ENCODE results near the gene OVCA2. TPM values are rescaled to one million over a fixed set of nuclear protein-coding genes. Genes with fewer than 3 reads are reported as not detected.

Gene OVCA2
- total RNA-seq, 1 experiment from 2014 or later, result 27.3 TPM

DNA sequence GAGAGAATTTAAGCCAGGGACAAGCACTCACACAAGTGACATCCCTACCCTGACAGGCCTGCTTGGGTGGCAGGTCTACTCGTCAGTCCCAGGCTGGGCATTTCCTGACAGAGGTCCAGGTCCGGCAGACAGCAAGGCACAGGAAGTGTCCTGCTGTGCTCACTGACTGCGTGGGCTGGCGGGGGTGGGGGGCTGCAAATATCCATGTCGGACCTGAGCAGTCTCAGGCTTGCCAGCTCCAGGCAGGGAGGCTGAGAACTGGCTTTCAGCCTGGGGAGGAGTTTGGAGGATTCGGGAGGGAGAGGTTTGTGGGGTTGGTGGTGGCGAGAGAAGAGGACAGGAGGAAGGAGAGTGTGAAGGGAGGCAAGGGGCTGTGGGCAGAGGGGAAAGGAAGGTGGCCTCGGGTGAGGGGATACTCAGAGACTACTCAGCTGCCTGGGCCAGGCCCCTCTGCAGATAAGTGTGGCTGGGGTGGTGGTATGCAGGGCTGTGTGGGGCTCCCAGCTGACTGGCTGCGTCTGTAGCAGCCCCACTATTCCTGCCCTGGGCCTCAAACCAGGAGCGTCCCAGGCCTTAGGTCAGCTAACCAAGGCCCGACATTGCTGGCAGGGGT lies 20.9 kb downstream of the OVCA2 start:
- H3K9ac ChIP-seq (ENCODE audit: low read length), result no peak overlapping the region
- RAD21 ChIA-PET (ENCODE audit: low non-redundant PET in 1 of 2, low total read pairs in 2 of 2, uncharacterized antibody in 2 of 2, unreplicated experiment in 2 of 2), result no interaction called here

More for the DNA sequence above, 20.9 kb downstream of the OVCA2 start:
- no peaks in the 10 kb centered on the region for H3K9me3 ChIP-seq (ENCODE audit: control insufficient read depth in 1 of 2, insufficient read depth in 1 of 2, low read depth in 1 of 2, low read length in 2 of 2)
- H3K36me3 ChIP-seq (ENCODE audit: control insufficient read depth in 1 of 2, insufficient read depth in 2 of 2, low read length in 2 of 2), result no peaks in the 10 kb centered on the region
- peak overlapping the region; percentile 42 for H3K4me2 ChIP-seq (ENCODE audit: low read length)
- H3K4me3 ChIP-seq (replicated peaks in 1 of 2; ENCODE audit: low read depth in 1 of 2, low read length in 2 of 2), result no peak overlapping the region
- DNase-seq (ENCODE audit: low read depth, low spot score) (no peak), ATAC-seq (no peak)
- POLR2A ChIA-PET, result no interaction called here
- H3K27ac ChIP-seq (ENCODE audit: low read depth, low read length), result no peak overlapping the region
- intact Hi-C loops (cut with micrococcal nuclease), result no loop called here
- H2AFZ ChIP-seq (ENCODE audit: low read depth, low read length, poor library complexity, severe bottlenecking), result no peak overlapping the region
- H3K9me2 ChIP-seq (ENCODE audit: insufficient read depth), result no peaks in the 10 kb centered on the region
- CTCF ChIA-PET, result no interaction called here
- BruUV-seq (replicated peaks), result no TSS peak
- H4K20me1 ChIP-seq (ENCODE audit: insufficient read depth), result no peaks in the 10 kb centered on the region
- TF ChIP-seq, protein P1, sequence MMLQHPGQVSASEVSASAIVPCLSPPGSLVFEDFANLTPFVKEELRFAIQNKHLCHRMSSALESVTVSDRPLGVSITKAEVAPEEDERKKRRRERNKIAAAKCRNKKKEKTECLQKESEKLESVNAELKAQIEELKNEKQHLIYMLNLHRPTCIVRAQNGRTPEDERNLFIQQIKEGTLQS (IDR thresholded peaks at IDR 0.05), result no peak
- TF ChIP-seq CEBPB (IDR thresholded peaks at IDR 0.05; ENCODE audit: low read depth) (no peak), TCF7L2 (IDR thresholded peaks at IDR 0.05; ENCODE audit: borderline replicate concordance, extremely low read depth, insufficient read depth, insufficient read length) (no peak), ELF1 (IDR thresholded peaks at IDR 0.05; ENCODE audit: borderline replicate concordance, low read depth) (no peak), POLR2A (IDR thresholded peaks at IDR 0.05; ENCODE audit: borderline replicate concordance, extremely low read depth, insufficient read depth, insufficient read length) (no peak), SRF (IDR thresholded peaks at IDR 0.05; ENCODE audit: low read depth) (no peak), FOSL1 (IDR thresholded peaks at IDR 0.05; ENCODE audit: low read depth) (no peak), EGR1 (IDR thresholded peaks at IDR 0.05; ENCODE audit: low read depth) (no peak), RAD21 (IDR thresholded peaks at IDR 0.05; ENCODE audit: low read depth) (no peak), CBX3 (IDR thresholded peaks at IDR 0.05; ENCODE audit: low read depth) (no peak), EZH2phosphoT487 (IDR thresholded peaks at IDR 0.05; ENCODE audit: borderline replicate concordance) (no peak), POLR2AphosphoS5 (IDR thresholded peaks at IDR 0.05; ENCODE audit: low read depth, low read length) (no peak), YY1 (IDR thresholded peaks at IDR 0.05; ENCODE audit: extremely low read depth, insufficient replicate concordance, low read depth, low read length) (no peak), SP1 (IDR thresholded peaks at IDR 0.05; ENCODE audit: low read depth) (no peak)
- TF ChIP-seq, protein P2, sequence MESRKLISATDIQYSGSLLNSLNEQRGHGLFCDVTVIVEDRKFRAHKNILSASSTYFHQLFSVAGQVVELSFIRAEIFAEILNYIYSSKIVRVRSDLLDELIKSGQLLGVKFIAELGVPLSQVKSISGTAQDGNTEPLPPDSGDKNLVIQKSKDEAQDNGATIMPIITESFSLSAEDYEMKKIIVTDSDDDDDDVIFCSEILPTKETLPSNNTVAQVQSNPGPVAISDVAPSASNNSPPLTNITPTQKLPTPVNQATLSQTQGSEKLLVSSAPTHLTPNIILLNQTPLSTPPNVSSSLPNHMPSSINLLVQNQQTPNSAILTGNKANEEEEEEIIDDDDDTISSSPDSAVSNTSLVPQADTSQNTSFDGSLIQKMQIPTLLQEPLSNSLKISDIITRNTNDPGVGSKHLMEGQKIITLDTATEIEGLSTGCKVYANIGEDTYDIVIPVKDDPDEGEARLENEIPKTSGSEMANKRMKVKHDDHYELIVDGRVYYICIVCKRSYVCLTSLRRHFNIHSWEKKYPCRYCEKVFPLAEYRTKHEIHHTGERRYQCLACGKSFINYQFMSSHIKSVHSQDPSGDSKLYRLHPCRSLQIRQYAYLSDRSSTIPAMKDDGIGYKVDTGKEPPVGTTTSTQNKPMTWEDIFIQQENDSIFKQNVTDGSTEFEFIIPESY (IDR thresholded peaks at IDR 0.05; ENCODE audit: extremely low read depth, insufficient replicate concordance, low read length), result no peak
- TF ChIP-seq, protein P3, sequence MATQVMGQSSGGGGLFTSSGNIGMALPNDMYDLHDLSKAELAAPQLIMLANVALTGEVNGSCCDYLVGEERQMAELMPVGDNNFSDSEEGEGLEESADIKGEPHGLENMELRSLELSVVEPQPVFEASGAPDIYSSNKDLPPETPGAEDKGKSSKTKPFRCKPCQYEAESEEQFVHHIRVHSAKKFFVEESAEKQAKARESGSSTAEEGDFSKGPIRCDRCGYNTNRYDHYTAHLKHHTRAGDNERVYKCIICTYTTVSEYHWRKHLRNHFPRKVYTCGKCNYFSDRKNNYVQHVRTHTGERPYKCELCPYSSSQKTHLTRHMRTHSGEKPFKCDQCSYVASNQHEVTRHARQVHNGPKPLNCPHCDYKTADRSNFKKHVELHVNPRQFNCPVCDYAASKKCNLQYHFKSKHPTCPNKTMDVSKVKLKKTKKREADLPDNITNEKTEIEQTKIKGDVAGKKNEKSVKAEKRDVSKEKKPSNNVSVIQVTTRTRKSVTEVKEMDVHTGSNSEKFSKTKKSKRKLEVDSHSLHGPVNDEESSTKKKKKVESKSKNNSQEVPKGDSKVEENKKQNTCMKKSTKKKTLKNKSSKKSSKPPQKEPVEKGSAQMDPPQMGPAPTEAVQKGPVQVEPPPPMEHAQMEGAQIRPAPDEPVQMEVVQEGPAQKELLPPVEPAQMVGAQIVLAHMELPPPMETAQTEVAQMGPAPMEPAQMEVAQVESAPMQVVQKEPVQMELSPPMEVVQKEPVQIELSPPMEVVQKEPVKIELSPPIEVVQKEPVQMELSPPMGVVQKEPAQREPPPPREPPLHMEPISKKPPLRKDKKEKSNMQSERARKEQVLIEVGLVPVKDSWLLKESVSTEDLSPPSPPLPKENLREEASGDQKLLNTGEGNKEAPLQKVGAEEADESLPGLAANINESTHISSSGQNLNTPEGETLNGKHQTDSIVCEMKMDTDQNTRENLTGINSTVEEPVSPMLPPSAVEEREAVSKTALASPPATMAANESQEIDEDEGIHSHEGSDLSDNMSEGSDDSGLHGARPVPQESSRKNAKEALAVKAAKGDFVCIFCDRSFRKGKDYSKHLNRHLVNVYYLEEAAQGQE (IDR thresholded peaks at IDR 0.05; ENCODE audit: low read depth), result no peak
- TF ChIP-seq, protein P4, sequence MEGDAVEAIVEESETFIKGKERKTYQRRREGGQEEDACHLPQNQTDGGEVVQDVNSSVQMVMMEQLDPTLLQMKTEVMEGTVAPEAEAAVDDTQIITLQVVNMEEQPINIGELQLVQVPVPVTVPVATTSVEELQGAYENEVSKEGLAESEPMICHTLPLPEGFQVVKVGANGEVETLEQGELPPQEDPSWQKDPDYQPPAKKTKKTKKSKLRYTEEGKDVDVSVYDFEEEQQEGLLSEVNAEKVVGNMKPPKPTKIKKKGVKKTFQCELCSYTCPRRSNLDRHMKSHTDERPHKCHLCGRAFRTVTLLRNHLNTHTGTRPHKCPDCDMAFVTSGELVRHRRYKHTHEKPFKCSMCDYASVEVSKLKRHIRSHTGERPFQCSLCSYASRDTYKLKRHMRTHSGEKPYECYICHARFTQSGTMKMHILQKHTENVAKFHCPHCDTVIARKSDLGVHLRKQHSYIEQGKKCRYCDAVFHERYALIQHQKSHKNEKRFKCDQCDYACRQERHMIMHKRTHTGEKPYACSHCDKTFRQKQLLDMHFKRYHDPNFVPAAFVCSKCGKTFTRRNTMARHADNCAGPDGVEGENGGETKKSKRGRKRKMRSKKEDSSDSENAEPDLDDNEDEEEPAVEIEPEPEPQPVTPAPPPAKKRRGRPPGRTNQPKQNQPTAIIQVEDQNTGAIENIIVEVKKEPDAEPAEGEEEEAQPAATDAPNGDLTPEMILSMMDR (IDR thresholded peaks at IDR 0.05 in 2 of 3, conservative IDR thresholded peaks at IDR 0.05 in 1 of 3; ENCODE audit: borderline replicate concordance in 1 of 3, insufficient read depth in 1 of 3, low read depth in 2 of 3, low read length in 2 of 3), result no peak
- H3K4me1 ChIP-seq (ENCODE audit: control insufficient read depth in 1 of 2, insufficient read depth in 2 of 2, low read length in 2 of 2), result peaks cover 0 to 16% of the 10 kb centered on the region in 2 experiments; a peak in 3 of 4 replicates
- no peaks in the 10 kb centered on the region for H3K79me2 ChIP-seq (ENCODE audit: insufficient read depth, low read length)
- no peaks in the 10 kb centered on the region for H3K27me3 ChIP-seq (ENCODE audit: insufficient read depth, low read length)

Data from HCT116 (cell line).